Neural cell (in vitro differentiated cells): ENCODE measurements around the gene CRTC3.

ENCODE experiments used
- CTCF ChIP-seq: fragments of 450-650 bp; IDR thresholded peaks from 2 replicates; pipeline ENCODE4 v1.5.1; 2014; ENCODE audit warnings: antibody characterized with exemption, mild to moderate bottlenecking, moderate library complexity; ENCODE audit not compliant: poor library complexity, severe bottlenecking
- POLR2AphosphoS5 ChIP-seq: IDR thresholded peaks from 2 replicates; pipeline ENCODE4 v1.6.1; 2012
- RAD21 ChIP-seq: fragments of 450-650 bp; conservative IDR thresholded peaks from 2 replicates; pipeline ENCODE4 v1.6.1; 2014; ENCODE audit warnings: antibody characterized with exemption, mild to moderate bottlenecking, moderate library complexity
- TAF1 ChIP-seq: IDR thresholded peaks from 2 replicates; pipeline ENCODE4 v1.6.1; 2012; ENCODE audit warnings: low read depth

GRCh38 chr15:90647326-90647725, 117.6 kb downstream of the CRTC3 start:
- TF ChIP-seq CTCF = no peak
- no peak for TF ChIP-seq RAD21
- no peak for TF ChIP-seq POLR2AphosphoS5
- TF ChIP-seq TAF1 = no peak
